Stomach (tissue), 4 donors: ENCODE data around the gene SAMD8.

Experiments
- EP300 ChIP-seq: sonication (generic); formaldehyde crosslinking; IDR thresholded peaks from one replicate; pipeline ENCODE4 v1.6.1; 2017; ENCODE audit warnings: antibody characterized with exemption
- POLR2AphosphoS5 ChIP-seq, 3 donors: sonication (generic); formaldehyde crosslinking; IDR thresholded peaks; one replicate each; pipeline ENCODE4 v1.6.1; 2016; ENCODE audit warnings: antibody characterized with exemption in 3 of 3
- TF ChIP-seq, protein P1 (sequence below), 7 experiments: fragments of 450-650 bp in 4 of 7; fragments of 200-600 bp in 3 of 7; sonication (generic) in 3 of 7; IDR thresholded peaks; one replicate each; pipeline ENCODE4 v1.5.1; 2016 to 2019; ENCODE audit warnings: antibody characterized with exemption in 7 of 7, control low read depth in 2 of 7, mild to moderate bottlenecking in 1 of 7

DNA sequence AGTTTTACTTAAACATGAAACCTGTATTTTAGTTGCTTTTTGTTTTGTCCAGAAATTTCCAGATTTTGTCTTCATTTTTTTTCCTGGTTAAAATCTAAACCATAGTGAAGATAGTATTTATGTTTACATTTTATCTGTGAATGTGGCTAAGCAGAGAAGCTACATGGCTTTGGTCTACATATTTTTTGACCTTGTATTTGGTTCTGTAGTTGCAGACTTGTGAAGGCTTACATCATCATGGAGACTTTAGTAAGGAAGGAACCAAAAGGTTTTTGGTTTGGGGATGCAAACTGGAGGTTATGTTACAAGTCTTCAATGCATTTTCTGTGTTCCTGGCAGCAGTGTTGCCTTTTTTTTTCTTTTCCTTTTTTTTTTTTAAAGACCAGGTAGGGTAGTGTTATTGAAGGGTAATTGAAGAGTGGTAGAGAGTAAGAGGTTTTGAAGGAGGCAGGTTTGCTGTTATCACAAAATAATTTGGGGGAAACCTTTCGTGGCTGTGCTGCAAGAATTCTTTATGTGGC, 68.3 kb downstream of the SAMD8 start:
- TF ChIP-seq, protein P1, sequence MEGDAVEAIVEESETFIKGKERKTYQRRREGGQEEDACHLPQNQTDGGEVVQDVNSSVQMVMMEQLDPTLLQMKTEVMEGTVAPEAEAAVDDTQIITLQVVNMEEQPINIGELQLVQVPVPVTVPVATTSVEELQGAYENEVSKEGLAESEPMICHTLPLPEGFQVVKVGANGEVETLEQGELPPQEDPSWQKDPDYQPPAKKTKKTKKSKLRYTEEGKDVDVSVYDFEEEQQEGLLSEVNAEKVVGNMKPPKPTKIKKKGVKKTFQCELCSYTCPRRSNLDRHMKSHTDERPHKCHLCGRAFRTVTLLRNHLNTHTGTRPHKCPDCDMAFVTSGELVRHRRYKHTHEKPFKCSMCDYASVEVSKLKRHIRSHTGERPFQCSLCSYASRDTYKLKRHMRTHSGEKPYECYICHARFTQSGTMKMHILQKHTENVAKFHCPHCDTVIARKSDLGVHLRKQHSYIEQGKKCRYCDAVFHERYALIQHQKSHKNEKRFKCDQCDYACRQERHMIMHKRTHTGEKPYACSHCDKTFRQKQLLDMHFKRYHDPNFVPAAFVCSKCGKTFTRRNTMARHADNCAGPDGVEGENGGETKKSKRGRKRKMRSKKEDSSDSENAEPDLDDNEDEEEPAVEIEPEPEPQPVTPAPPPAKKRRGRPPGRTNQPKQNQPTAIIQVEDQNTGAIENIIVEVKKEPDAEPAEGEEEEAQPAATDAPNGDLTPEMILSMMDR (IDR thresholded peaks at IDR 0.05): no peak
- TF ChIP-seq EP300: no peak
- no peak for TF ChIP-seq POLR2AphosphoS5 (IDR thresholded peaks at IDR 0.05)
